Measurements from ENCODE around the gene SRGAP1.
"Not testable (repeated sequence)": the region's sequence is repeated elsewhere in the genome, so short reads cannot be mapped to it uniquely, and the experiment has no call there.

Gene SRGAP1

GRCh38 chr12:64120568-64120967, 276.1 kb downstream of the SRGAP1 start:
- DNase-seq (ENCODE audit: low read depth, low spot score), result no peak

- not testable (repeated sequence) for DNase-seq (ENCODE audit: low read depth, low spot score)
These were observed 276.6 kb downstream of the SRGAP1 start for GRCh38 chr12:64121086-64121485.

GRCh38 chr12:64122154-64122553, 277.7 kb downstream of the SRGAP1 start:
- DNase-seq (ENCODE audit: low read depth, low spot score), result no peak

GRCh38 chr12:64122995-64123394, 278.5 kb downstream of the SRGAP1 start:
- no peak for DNase-seq (ENCODE audit: low read depth, low spot score)

- no peak for DNase-seq (ENCODE audit: low read depth, low spot score)
These were observed 278.9 kb downstream of the SRGAP1 start for GRCh38 chr12:64123448-64123847.

- no peak for DNase-seq (ENCODE audit: low read depth, low spot score)
These were observed 280.2 kb downstream of the SRGAP1 start for GRCh38 chr12:64124511-64125197.

GRCh38 chr12:64125913-64126312, 281.4 kb downstream of the SRGAP1 start:
- no peak for DNase-seq (ENCODE audit: low read depth, low spot score)

GRCh38 chr12:64127811-64128210, 283.3 kb downstream of the SRGAP1 start:
- DNase-seq (ENCODE audit: low read depth, low spot score), result no peak

- DNase-seq (ENCODE audit: low read depth, low spot score), result no peak
These were observed 283.9 kb downstream of the SRGAP1 start for GRCh38 chr12:64128366-64128765.

- not testable (repeated sequence) for DNase-seq (ENCODE audit: low read depth, low spot score)
These were observed 286.0 kb downstream of the SRGAP1 start for GRCh38 chr12:64130476-64130875.

- not testable (repeated sequence) for DNase-seq (ENCODE audit: low read depth, low spot score)
These were observed 287.0 kb downstream of the SRGAP1 start for GRCh38 chr12:64131456-64131855.

- not testable (repeated sequence) for DNase-seq (ENCODE audit: low read depth, low spot score)
These were observed 288.2 kb downstream of the SRGAP1 start for GRCh38 chr12:64132672-64133071.

GRCh38 chr12:64137117-64137516, 292.6 kb downstream of the SRGAP1 start:
- no peak for DNase-seq (ENCODE audit: low read depth, low spot score)

- no peak for DNase-seq (ENCODE audit: low read depth, low spot score)
These were observed 294.5 kb downstream of the SRGAP1 start for GRCh38 chr12:64139021-64139420.

GRCh38 chr12:64142382-64142781, 297.9 kb downstream of the SRGAP1 start:
- peak; percentile 61 for DNase-seq (ENCODE audit: low read depth, low spot score)

GRCh38 chr12:64142784-64143183, 298.3 kb downstream of the SRGAP1 start:
- DNase-seq (ENCODE audit: low read depth, low spot score), result no peak

GRCh38 chr12:64145226-64145625, 300.7 kb downstream of the SRGAP1 start:
- DNase-seq (ENCODE audit: low read depth, low spot score), result no peak

- no peak for DNase-seq (ENCODE audit: low read depth, low spot score)
These were observed 302.6 kb downstream of the SRGAP1 start for GRCh38 chr12:64147011-64147631.

GRCh38 chr12:64147875-64148274, 303.4 kb downstream of the SRGAP1 start:
- no peak for DNase-seq (ENCODE audit: low read depth, low spot score)

- no peak for DNase-seq (ENCODE audit: low read depth, low spot score)
These were observed 310.2 kb downstream of the SRGAP1 start for GRCh38 chr12:64154677-64155076.

GRCh38 chr12:64157110-64157509, 312.6 kb downstream of the SRGAP1 start:
- no peak for DNase-seq (ENCODE audit: low read depth, low spot score)

GRCh38 chr12:64160021-64160710, 315.7 kb downstream of the SRGAP1 start:
- no peak for DNase-seq (ENCODE audit: low read depth, low spot score)

GRCh38 chr12:64160711-64161060, 316.2 kb downstream of the SRGAP1 start:
- no peak for DNase-seq (ENCODE audit: low read depth, low spot score)
